NCI-H774 (cell line): Measurements from ENCODE around the gene MSH2.
A peak's percentile ranks its signal among the peaks of the same experiment; 100 is the strongest.
"Not testable (repeated sequence)": the region's sequence is repeated elsewhere in the genome, so short reads cannot be mapped to it uniquely, and the experiment has no call there.

ENCODE experiments used
- DNase-seq: peaks from one replicate; lab custom pipeline; 2025; lab: John Stamatoyannopoulos, UW

The MSH2 gene

DNA sequence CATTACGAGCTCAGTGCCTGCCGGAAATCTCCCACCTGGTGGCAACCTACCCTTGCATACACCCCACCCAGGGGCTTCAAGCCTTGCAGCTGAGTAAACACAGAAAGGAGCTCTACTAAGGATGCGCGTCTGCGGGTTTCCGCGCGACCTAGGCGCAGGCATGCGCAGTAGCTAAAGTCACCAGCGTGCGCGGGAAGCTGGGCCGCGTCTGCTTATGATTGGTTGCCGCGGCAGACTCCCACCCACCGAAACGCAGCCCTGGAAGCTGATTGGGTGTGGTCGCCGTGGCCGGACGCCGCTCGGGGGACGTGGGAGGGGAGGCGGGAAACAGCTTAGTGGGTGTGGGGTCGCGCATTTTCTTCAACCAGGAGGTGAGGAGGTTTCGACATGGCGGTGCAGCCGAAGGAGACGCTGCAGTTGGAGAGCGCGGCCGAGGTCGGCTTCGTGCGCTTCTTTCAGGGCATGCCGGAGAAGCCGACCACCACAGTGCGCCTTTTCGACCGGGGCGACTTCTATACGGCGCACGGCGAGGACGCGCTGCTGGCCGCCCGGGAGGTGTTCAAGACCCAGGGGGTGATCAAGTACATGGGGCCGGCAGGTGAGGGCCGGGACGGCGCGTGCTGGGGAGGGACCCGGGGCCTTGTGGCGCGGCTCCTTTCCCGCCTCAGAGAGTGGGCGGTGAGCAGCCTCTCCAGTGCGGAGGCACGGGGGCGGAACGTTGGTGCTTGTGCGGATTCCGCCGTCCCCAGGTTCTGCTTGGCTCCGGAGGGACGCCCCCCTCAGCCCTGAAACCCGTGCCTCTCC lies at the start of gene MSH2:
MSH2 (plus strand) TSS at position 352 of the 804 bp plus-strand sequence; CDS start at position 388, 36 bp downstream.
- DNase-seq: peak; percentile 96

DNA sequence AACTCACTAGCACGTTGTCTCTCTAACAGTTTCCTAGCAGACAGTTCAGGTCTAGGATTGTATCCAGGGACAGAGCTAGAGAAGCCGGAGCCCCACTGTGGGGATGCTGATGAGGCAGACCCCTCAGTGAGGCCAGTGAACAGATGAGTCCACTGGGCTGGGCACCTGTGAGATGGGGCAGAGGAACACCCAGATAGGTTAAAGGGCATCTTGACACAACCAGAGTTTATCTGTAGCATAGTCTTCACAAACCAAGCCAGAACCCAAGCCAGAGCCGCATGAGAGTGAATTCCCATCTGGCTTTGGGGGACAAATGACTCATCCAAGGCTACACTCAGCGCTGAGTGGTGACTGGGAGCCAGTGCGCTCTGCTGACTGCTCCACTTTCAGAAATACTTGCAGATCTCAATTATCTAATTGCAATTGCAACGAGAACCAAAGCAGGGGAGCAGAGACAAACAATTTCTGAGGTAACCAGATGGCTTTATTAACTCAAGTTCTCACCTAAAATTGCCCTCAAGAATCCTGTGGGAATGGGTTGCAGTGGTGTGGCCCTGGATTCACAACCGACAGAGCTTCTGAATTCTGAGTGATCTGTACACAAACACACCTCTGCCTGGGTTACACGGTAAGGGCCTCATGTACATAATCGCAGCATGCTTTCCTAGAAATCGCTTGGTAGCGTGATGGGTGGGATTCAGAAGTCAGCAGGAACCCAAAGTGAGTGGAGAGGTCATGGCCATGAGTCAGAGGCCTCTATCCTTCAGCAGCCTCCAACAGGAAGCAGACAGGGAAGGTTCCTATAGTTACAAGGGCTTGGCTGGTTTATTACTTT lies 48.7 kb upstream of the MSH2 start:
- DNase-seq: no peak

DNA sequence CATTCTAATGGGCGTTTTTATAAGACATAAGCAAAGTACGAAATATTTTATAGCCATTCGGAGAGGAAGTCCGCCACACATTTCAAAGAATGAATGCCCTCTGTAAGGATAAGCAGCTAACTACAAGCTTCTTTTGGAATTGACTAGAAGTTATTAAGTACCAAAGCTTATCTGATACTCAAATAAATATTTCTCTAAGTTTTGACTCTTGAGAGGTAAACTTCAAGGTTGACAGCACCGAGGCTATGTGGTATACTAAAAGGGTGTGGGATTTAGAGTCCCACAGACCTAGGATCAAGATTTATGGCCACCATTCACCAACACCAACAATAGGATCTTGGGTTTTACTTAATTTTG lies 48.1 kb upstream of the MSH2 start:
- DNase-seq: no peak

DNA sequence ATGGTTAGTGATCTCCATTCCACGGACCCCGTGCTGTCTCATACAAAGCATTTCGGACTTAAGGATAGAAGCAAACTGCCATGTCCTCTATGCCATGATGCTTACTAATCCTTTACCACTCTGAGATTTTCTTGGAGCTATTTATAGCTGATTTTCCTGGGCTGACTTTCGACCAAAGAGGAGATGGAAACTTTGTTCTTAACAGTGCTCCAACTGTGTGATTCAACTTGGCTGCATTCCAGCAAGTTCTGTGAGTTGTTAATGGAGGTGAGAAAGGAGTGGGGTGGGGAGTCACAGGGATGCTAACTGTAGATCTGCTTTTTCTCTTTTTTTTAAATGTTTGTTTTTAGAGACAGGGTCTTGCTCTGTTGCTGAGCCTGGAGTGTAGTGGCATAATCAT lies 45.5 kb upstream of the MSH2 start:
- DNase-seq: no peak

DNA sequence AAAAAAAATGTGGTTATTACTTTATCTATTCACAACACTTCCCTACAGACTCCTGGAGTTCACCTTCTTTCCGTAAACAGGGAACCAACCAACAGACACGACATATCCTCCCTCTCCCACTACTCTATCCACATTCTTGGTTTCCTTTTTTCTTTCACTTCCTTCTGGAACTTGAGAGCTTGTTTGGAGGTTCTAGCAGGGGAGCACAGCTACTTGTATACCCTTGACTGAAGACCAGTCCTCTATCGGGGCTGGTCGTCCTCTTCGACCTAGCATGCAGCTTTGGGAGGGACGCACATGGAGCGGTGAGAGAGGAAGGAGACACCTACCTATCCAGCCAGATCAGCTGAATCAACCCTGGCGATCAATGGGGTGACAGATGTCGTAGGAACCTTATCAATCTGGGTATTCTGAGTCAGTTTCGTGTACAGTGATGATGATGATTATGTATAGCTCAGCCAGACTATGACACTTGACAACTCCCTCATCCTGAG lies 43.5 kb upstream of the MSH2 start:
- DNase-seq: no peak

DNA sequence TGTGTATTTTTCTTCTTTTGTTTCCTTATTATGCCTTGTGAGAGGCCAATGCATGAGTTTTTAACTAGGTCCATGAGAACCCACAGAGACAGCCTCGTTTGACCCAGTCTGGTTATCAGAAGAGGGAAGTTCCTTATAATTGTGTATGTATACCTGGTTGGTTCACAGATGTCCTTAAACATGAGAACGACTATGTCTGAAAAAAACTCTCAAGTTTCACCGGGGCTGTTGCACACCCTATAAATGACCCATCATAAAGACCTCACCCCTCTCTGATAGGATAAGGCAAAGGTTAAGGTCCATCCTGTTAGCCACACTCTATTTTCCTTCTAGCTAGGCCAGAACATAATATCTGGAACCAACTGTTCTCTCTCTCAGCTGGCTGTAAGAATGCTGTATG lies 42.7 kb upstream of the MSH2 start:
- no peak for DNase-seq

DNA sequence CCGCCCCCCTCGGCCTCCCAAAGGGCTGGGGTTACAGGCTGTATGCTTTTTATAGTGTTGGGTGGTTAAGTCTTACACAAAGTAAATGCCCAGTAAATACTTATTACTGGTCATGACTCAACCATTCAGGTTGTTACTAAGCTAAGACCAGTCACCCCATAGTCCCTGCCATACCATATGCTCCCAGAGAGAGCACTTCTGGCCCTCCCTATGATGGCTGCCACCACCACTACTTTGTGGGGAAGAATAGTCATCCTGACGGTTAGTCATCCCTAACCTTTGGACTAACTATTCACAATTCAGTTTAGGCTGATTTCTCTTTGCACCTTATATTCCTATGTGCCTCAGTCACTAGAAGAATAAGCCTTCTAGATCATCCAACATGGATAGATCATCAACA lies 42.0 kb upstream of the MSH2 start:
- DNase-seq: no peak

DNA sequence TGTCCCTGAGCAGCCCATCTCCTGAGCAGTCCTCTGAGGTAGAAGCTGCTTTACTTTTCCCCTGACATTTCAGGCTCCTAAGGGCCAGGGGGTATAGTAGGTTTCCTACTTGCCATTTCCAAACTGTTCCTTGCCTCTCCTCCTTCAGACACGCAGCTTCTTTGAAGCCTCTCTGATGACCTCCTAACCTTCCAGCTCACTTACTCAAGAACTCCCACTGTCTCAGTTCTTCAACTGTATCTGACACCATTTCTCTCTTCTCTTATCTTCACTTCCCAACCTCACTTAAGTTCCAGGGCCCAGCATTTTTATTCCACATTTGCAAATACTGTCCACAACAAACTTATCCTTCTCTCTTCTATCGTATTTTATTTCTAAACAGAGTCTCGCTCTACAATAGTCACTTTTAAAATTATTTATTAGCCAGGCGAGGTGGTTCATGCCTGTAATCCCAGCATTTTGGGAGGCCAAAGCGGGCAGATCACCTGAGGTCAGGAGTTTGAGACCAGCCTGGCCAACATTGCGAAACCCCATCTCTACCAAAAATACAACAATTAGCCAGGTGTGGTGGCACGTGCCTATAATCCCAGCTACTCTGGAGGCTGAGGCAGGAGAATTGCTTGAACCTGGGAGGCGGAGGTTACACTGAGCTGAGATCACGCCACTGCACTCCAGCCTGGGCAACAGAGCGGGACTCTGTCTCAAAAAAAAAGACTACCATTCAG lies 41.3 kb upstream of the MSH2 start:
- DNase-seq: not testable (repeated sequence)

DNA sequence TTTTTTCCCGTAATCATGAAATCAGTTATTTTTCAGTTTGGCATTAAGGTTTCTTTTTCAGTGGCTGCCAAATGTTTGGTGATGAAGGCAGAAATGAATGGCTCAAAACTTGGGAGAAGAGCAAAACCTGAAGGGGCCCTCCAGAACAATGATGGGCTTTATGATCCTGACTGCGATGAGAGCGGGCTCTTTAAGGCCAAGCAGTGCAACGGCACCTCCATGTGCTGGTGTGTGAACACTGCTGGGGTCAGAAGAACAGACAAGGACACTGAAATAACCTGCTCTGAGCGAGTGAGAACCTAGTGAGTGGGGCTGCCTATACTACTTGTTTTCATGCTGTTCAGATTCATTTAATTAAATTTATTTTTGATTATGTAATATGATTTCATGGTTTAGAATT lies 29.2 kb upstream of the MSH2 start:
- DNase-seq: no peak

DNA sequence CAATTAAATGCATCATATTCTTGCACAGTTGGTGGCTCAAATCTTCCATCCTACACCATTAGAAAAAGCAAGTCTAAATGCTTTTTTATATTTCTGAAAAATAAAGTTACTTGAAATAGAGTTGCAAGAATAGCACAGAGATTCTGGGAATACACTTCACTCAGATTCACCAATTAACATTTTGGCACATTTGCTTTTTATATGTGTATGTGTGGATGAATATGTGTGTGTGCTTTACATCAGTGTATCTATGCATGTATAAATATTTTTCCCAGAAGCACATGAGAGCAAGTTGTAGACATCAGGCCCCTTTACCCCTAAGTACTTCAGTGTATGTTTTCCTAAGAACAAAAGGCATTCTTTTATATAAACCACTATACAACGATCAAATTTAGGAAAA lies 27.6 kb upstream of the MSH2 start:
- DNase-seq: no peak

DNA sequence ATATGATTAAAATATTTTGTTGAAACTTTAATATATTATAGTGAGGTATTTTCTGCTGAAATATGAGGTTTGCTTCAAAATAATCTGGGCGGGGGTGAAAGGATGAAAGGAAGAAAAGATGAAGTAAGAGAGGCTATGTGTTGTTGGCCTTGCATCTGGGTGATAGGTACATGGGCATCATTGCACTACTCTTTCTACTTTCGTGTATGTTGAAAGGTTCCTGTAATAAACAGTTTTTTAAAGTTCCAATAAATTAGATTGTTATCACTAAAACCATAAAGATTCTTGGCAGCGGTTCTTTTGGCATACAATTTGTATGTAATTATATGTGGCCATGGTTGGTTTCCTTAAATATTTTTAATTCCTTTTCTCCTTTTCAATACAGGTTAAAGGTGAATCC lies 23.6 kb upstream of the MSH2 start:
- no peak for DNase-seq

DNA sequence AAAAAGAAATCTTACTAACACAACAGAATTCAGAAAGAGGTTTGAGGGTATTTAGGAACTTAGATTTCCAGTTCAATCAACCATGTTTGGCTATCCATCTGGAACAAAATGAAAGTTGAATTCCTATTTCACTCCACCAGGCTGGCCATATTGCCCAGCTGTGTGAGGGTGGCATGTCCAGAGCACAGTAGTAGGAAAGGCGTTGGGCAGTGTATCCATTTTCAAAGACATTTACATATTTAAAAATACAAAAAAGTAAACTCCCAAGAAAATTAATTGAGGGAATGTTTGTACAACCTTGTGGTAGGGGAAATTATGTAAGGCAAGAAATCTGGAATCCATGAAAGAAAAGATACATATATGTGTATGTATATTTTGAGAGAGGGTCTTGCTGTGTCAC lies 21.5 kb upstream of the MSH2 start:
- no peak for DNase-seq

DNA sequence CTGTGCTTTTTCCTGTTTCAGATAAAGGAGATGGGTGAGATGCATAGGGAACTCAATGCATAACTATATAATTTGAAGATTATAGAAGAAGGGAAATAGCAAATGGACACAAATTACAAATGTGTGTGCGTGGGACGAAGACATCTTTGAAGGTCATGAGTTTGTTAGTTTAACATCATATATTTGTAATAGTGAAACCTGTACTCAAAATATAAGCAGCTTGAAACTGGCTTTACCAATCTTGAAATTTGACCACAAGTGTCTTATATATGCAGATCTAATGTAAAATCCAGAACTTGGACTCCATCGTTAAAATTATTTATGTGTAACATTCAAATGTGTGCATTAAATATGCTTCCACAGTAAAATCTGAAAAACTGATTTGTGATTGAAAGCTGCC lies 16.4 kb upstream of the MSH2 start:
- DNase-seq: no peak

DNA sequence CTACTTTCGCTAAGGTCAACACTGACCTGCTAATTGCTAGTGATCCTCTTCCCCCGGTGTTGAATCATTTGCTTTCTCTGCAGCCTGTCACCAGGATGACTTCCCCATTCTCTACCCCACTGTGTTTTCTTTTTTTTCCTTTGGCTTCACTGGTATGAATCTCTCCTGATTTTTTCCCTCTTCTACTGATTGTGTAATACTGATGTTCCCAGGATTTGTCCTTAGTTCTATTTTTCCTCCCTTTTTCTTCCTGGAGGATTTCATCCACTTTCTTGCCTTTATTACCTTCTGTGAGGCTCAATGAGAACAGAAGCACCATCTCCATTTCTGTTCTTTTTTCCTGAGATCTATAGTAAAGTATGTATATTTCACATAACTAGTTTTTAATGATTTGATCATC lies 14.1 kb upstream of the MSH2 start:
- DNase-seq: no peak

DNA sequence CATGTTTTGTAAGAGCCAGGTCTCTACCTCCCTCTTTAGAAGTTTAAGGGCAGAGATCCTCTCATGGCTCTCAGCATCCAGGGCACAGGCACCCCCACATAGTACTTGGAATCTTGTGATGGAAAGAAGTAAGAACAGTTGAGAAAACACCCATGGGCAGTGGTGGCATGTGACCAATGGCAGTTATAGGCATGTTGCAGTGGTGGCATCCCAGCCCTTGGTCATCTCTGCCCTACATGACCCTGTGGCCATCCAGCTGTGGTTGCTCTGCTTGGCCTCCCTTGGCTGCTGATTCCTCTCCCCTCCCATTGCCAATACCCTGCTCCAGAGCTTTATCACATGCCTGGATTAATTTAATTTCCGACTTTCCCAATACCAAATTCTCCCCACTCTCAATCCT lies 13.3 kb upstream of the MSH2 start:
- no peak for DNase-seq

DNA sequence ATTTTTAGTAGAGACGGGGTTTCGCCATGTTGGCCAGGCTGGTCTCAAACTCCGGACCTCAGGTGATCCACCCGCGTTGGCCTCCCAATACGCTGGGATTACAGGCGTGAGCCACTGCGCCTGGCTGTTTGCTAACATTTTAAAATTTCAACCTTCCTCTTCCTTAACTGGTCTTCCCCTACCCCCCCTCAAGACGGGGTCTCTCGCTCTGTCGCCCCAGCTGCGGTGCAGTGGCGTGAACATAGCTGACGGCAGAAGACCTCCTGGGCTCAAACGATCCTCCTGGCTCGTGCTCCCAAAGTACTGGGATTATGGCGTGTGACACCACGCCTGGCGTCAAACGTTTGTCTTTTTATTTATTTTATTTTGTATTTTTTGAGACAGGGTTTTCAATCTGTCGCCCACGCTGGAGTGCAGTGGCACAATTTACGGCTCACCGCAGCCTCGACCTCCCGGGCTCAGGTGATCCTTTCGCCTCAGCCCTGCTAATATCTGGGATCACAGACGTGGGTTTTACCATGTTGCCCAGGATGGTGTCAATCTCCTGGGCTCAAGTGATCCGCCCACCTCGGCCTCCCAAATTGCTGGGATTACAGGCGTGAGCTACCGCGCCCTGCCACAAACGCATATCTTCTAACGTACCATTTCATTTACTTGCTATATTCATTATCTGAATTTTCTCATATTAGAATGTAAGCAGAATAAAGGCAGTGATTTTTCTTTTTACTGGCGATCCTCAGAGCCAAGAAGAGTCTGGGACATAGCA lies 984 bp upstream of the MSH2 start:
- DNase-seq: no peak

DNA sequence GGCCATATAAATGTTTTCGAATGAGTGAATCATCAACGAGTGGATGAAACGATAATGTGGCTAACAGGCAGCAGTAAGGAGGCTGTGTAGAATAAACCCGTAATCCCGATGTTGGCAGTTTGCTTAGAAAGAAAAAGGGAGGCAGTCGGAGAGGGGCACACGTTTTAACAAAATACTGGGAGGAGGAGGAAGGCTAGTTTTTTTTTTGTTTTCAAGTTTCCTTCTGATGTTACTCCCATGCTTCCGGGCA lies 476 bp upstream of the MSH2 start:
- no peak for DNase-seq

DNA sequence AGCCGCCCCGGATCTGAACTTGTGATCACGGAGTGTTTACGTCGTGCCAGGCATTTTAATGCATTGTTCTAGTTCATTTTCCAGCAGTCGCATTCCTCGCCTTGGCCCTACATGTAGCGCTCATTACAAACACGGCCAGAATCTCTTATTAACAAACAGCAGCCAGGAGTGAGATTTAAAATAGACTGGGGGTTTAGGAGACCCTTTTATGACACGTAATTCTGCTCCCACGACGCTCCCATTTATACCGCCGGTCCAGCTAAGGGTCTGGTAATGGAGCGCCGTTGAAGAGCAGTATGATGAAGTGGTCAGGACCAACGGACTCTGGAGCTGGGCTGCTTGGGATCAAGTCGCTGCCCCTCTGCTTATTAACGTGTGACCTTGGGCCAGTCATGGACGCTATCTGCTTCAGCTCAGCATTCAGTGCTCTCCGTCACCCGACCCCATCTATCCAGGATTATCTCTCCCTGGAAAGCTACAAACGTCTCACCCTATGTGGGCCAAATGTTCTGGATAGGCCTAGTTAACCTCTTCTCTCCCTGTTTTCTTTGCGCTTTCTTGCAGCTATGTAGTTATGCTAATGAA lies 745 bp downstream of the MSH2 start:
- DNase-seq: no peak

DNA sequence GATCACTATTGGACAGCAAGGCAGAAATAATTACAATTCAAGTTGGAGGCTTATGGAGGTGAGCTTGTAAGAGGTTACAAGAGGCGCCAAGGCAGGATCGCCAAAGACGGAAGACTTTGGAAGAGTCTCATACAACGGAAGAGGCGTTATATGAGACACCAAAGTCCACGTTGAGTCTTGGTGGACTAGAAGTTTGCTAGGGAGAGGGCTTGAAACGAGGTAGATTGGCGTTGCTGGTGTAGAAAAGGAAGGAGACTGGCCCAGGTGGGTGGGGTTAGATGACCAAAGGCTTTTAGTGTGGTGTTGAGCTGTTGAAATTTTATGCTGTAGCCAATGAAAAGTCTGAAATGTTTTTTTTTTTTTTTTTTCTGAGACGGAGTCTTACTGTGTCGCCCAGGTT lies 1.4 kb downstream of the MSH2 start:
- no peak for DNase-seq

DNA sequence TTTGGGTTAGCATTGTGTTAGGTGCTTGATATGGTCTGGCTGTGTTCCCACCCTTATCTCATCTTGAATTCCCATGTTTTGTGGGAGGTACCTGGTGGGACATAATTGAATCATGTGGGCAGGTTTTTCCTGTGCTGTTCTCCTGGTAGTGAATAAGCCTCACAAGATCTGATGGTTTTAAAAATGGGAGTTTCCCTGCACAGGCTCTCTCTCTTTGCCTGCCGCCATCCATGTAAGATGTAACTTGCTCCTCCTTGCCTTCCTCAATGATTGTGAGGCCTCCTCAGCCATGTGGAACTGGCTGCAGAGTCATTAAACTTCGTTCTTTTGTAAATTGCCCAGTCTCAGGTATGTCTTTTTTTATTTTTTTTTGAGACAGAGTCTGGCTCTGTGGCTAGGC lies 2.8 kb downstream of the MSH2 start:
- no peak for DNase-seq

DNA sequence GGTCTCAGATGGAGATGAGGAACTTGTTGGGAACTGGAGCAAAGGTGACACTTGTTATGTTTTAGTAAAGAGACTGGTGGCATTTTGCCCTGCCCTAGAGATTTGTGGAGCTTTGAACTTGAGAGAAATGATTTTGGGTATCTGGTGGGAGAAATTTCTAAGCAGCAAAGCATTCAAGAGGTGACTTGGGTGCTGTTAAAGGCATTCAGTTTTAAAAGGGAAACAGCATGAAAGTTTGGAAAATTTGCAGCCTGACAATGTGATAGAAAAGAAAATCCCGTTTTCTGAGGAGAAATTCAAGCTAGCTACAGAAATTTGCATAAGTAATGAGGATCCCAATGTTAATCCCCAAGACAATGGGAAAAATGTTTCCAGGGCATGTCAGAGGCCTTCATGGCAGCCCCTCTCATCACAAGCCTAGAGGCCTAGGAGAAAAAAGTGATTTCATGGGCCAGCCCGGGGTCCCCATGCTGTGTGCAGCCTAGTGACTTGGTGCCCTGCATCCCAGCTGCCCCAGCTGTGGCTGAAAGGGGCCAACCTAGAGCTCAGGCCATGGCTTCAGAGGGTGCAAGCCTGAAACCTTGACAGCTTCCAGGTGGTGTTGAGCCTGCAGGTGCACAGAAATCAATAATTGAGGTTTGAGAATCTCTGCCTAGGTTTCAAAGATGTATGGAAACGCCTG lies 3.8 kb downstream of the MSH2 start:
- not testable (repeated sequence) for DNase-seq
